ENCODE measurements around the gene HYAL3. TPM values are rescaled to one million over a fixed set of nuclear protein-coding genes. Genes with fewer than 3 reads are reported as not detected.
A peak's percentile ranks its signal among the peaks of the same experiment; 100 is the strongest.

HYAL3 gene
- total and polyA plus RNA-seq, 2 of the 13 experiments (the other 11 are each of a cell fraction or from before 2014, with no cell fraction given), result 5.5 to 10.4 TPM

GRCh38 chr3:50264383-50264963, 34.7 kb downstream of the HYAL3 start (continued):
- TF ChIP-seq CEBPZ (IDR thresholded peaks at IDR 0.05; ENCODE audit: low read length), result no peak
- TF ChIP-seq ZBTB26 (CRISPR knock-in tag; IDR thresholded peaks at IDR 0.05; ENCODE audit: borderline replicate concordance), result no peak
- TF ChIP-seq KLF12 (CRISPR knock-in tag; IDR thresholded peaks at IDR 0.05; ENCODE audit: borderline replicate concordance), result 0 out of 2 replicates have a peak, but pooled peaks have one; percentile 50
- TF ChIP-seq E2F1 (CRISPR knock-in tag; IDR thresholded peaks at IDR 0.05), result no peak
- no peak for TF ChIP-seq TBL1XR1 (IDR thresholded peaks at IDR 0.05; ENCODE audit: borderline replicate concordance, low read length, partially characterized antibody)
- no peak for TF ChIP-seq ARID4A (CRISPR knock-in tag; IDR thresholded peaks at IDR 0.05; ENCODE audit: borderline replicate concordance)
- peak; percentile 28; the same call in 1 of the 2 replicates for TF ChIP-seq KDM2A (CRISPR knock-in tag; IDR thresholded peaks at IDR 0.05; ENCODE audit: borderline replicate concordance, low read depth)
- TF ChIP-seq ZMAT5 (CRISPR knock-in tag; IDR thresholded peaks at IDR 0.05; ENCODE audit: borderline replicate concordance, low read depth), result no peak
- no peak for TF ChIP-seq EHMT2 (IDR thresholded peaks at IDR 0.05; ENCODE audit: borderline replicate concordance, low read depth, low read length)
- TF ChIP-seq PRDM4 (CRISPR knock-in tag; IDR thresholded peaks at IDR 0.05; ENCODE audit: borderline replicate concordance), result no peak
- no peak for TF ChIP-seq TGIF2 (CRISPR knock-in tag; IDR thresholded peaks at IDR 0.05)
- TF ChIP-seq ZNF580 (CRISPR knock-in tag; IDR thresholded peaks at IDR 0.05; ENCODE audit: borderline replicate concordance, low read depth), result no peak
- TF ChIP-seq SP1 (IDR thresholded peaks at IDR 0.05), result no peak
- peak; percentile 72 for TF ChIP-seq SP1 (CRISPR knock-in tag; IDR thresholded peaks at IDR 0.05)
- TF ChIP-seq RCOR2 (CRISPR knock-in tag; IDR thresholded peaks at IDR 0.05), result no peak
